Hindlimb muscle (tissue), 1 donor: ENCODE results near the gene GSS. TPM values are rescaled to one million over a fixed set of nuclear protein-coding genes. Genes with fewer than 3 reads are reported as not detected.

ENCODE experiments used
- DNase-seq: peaks from one replicate; pipeline ENCODE4 v3.0.0-alpha.2; 2013
- polyA plus RNA-seq: library from polyadenylated mRNA; unstranded; fragments of 120-200 nt; gene quantifications from one replicate; pipeline ENCODE4 v1.2.1, GENCODE V29; 2013; ENCODE audit not compliant: insufficient read length

The GSS gene
- polyA plus RNA-seq, 1 donor = 25.5 TPM

DNA sequence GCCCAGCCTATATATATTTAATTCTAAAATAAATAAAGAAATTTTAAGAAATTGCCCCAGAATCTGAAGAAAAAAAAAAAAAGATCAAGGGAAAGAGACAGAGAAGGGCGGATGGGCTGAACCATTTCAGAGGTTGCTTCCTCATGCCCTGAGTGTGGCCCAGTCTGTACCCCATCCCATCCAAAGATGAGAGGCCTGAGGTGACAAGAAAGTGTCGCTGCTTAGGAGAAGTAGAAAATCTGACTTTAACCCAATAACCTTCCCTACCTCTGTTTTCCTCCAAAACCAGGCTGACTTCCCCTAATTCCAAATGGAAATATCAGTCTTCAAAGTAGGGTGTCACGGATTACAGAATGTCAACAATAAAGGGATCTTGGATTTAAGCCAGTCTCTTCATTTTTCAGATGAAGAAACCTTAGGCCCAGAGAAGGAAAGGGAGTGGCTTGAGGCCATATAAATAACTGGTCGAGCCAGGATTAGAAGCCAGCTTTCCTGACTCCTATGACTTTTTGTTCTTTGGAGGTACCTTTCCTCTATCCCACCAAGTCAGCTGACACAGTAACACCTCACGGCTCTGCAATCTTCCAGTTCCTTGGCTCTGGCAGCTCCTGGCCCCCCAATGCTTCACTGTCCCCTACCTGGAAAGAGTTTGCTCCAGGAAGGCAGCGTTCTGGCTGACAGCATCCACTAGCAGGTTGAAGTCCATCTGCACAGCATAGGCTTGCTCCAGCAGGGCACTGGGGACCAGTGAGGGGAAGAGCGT, 10.1 kb downstream of the GSS start:
- no peak for DNase-seq

DNA sequence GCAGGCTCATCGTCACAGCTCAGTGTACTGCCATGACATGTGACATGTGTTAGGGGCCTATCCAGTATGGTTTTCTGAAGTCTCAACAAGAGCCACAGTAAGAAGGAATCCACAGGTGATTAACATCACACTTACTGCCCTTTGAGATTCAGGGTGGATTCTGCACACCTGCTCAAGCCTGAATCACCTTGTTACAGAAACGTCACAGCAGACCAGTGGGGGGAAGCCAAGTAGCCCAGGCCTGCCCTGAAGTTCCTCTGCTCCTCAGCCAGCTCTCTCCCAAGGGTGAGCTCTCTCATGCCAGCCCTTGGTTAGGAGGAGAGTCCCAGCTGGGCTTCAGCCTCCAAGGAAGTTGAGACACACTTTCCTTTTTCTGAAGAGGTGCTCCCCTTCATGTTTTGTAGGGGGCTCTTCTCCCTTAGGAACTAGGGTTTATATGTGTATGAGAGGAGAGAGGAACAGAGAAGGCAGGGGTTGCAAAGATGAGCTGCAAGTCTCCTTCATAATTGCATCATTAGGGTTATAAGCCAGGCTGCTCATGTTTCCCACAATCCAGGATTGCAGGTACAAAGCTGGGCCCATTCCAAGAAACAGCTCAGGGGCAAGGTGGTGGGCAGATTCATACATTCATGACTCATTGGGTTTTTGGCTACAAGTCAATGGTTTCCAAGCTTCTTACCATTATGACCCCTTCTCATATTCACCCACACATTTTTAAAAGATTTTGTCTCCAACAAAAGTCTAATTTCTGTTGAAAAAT, 11.6 kb downstream of the GSS start:
- DNase-seq = no peak

DNA sequence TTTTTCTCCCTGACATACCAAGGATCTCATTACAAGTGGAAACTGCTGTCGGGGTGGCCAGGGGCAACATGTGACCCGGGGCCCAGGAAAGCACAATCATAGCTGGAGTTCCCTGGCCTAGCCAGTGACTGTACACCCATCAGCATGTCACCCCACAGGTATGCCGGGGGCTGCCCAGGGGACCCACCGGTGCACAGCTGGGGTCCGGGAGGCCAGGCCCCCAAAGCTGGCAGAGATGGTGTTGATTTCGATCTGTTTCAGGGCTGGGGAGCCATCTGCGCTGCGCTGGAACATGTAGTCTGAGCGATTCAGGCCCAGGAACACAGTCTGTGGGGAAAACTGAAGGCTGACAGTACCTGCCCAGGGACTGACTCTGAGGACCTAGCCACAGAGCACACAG, 13.3 kb downstream of the GSS start:
- DNase-seq = no peak

DNA sequence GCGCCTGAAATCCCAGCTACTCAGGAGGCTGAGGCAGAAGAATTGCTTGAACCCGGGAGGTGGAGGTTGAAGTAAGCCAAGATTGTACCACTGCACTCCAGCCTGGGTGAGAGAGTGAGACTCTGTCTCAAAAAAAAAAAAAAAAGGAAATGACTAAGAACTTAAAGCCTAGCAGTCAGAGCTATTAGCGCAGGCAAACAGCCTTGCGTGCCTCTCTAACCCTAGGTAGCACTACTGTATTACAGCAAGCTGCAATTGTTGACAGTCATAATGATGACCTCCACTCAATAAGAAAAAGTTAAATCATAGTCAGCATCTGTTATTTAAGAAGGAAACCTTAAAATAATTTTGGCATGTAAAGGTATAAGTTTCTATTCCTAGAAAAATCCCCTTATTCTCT, 14.4 kb downstream of the GSS start:
- no peak for DNase-seq

DNA sequence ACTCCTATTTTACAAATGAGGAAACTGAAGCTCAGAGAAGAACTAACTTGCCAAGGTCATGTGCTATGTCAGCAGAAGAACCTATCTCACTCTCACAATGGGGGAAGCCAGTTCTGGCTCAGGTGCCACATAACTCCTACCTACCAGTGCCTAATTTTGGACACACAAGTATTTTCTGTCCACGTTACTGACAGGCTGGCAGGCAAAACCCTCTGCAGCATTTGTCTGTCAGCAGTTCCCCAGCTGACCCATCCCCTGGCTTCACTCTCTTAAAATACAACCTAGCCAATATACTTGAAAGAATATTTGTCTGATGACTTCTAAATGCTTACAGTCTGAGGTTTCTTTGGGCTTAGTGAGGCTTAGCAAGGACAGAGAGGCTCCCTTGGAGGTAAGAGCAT, 15.5 kb downstream of the GSS start:
- DNase-seq = no peak

DNA sequence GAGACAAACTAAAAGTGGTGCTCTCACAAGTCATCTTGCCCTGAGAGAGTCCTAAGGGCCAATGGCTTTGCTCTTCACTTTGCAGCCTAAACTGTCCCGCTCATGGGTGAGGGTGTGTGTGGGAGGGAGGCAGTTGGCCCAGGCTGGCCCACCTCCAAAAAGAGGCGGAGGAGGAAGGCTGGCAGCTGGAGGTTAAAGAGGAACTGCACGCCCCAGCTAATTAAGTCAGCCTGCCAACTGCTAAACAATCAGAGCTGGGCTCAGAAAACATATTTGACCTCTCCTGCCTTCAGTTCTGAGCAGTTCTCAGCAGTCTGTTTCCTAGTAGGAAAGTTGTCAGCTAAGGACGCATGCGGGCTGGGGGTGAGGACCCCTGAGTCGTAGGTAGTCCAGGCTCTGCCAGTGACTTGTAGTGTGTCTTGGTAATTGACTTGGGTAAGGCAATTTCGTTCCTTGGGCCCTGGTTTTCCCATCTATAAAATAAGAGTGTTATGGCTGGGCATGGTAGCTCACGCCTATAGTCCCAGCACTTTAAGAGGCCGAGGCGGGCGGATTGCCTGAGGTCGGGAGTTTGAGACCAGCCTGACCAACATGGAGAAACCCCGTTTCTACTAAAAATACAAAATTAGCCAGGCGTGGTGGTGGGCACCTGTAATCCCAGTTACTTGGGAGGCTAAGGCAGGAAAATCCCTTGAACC, 17.0 kb downstream of the GSS start:
- DNase-seq = peak; percentile 48

DNA sequence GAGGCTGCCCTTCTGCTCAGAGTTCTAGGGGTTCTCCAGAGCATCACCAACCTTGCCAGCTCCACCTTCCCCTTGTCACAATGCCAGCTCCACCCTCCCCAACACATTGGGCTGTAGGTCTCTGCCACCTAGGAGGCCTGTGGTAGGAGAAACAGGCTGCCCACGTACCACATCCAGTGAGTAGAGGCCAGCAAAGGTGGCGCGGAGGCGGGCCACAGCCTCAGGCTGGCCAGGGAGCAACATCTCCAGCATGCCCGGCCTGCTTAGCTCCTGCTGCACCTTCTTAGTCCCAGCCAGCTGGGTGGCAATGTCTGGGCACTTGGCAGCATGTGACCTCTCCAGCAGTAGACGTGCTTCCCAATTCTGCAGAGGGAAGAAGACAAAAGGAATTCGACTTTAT, 23.8 kb downstream of the GSS start:
- no peak for DNase-seq

DNA sequence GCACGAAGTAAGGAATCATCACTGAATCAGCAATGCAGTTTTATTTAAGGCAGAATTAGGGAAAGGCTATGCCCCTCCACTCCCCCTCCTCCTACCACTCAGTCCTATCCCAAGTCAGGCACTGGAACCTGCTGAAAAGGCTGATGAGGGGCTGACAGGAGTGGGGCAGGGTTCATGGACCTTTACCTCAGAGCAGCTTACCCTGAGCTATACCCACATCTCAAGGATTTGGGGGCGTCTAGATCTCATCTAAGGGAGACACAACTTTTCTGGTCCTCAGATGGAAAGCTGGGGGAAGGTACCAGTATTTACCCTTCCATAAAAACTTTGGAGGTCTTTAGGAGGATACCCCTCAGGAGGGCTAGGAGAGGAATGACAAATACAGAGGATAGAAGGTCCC, 27.2 kb downstream of the GSS start:
- no peak for DNase-seq

DNA sequence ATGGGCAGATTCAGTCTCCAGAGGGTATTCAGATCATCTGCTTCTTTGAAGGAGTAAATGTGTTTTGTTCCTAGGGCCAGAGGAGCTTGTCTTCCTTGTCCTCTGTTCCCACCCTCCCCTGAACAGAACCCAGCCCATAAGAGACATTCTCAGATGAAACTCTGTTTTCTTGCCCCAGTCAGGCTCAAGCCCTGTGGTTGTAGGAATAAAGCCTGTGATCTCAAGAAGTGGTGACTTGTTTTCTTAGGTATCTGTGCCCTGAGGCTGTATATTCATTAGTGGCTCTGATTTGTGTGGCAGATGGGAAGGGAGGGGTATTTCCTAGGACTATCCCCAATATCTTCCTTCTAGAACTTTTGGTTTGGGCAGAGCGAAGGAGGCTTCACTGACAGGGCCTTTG, 27.9 kb downstream of the GSS start:
- no peak for DNase-seq

DNA sequence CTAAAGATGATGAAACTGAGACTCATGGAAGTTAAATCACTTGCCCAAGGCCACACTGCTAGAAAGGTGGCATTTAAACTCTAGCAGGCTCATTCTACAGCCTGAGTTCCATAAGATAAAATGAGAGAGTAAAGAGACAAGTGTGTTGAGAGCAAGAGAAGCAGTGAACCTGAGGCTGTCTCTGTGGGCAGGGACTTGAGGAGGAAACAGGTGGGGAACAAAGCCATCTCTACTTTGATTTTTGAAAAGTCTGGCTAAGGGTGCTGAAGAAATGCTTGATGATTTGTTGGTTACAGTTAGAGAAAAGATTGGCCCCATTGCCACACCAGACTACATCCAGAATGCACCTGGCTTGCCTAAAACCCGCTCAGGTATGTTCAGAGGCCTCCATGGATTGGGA, 29.0 kb downstream of the GSS start:
- DNase-seq = no peak

DNA sequence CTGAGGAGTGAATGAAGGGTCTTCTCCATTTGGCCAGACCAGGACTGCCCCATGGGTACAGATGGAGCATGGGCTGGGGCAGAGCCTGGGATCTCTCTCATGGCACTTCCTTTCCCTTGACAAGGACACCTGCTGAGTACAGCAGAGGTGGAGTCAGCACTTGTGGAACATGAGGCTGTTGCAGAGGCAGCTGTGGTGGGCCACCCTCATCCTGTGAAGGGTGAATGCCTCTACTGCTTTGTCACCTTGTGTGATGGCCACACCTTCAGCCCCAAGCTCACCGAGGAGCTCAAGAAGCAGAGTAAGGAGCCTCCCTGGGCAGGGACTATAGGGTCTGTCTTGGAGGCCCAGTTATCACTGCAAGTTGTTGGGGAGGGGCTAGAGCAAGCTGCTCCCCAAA, 29.6 kb downstream of the GSS start:
- no peak for DNase-seq

DNA sequence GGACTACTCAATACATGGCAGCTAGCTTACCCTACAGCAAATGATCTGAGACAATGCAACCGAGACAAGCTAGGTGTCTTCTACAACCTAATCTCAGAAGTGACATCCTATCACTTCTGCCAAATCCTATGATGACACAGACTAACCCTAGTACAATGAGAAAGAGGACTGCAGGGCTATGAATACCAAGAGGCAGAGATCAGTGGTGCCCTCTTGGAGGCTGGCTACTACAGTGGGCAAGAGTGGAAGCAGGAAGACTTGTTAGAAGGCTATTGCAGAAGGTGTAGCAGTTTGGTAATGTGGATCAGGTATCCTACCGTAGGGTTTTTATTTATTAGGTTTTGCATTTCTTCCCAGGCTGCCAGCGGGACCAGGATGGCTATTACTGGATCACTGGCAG, 30.3 kb downstream of the GSS start:
- DNase-seq = no peak

DNA sequence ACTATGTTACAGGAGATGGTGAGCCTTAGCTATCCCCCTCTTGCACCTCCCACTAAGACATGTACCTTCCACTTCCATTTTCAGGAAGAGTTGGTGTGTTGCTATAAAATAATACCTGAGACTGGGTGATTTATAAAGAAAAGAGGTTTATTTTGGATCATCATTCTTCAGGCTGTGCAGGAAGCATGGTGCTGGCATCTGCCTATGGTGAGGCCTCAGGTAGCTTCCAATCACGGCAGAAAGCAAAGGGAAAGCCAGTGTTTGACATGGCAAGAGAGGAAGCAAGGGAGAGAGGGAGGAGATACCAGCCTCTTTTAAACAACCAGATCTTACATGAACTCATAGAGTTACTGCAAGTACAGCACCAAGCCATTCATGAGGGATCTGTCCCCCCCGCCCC, 32.2 kb downstream of the GSS start:
- no peak for DNase-seq

DNA sequence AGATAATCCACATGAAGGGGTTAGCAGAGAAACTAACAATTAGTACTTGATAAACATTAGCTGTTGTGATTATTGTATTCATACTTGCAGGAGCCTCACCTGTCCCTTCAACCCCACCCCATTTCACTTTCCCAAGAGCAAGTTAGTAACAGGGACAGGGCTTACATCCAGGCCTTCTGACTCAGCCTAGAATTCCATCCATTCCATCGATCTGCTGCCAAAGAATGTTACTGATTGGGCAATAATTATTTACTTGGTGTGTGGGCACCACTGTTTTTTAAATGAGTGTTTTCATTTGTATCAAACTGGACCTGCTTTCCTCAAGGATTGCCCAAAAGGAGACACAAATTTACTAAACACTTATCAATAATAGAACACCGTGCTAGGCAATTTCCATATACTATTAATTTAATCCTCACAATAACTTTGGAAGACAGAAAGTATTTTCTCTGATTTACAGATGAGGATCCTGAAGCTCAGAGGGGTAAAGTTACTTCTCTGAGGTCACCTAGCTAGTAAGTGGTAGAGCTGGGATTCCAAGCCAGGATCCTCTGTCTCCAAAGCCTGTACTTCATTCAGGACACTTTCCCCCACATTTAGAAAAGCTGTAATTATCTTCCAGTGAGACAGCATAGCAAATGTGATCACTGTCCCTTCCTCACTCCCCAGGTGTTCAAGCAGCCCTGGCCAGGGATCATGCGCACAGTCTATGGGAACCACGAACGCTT, 32.8 kb downstream of the GSS start:
- DNase-seq = no peak

DNA sequence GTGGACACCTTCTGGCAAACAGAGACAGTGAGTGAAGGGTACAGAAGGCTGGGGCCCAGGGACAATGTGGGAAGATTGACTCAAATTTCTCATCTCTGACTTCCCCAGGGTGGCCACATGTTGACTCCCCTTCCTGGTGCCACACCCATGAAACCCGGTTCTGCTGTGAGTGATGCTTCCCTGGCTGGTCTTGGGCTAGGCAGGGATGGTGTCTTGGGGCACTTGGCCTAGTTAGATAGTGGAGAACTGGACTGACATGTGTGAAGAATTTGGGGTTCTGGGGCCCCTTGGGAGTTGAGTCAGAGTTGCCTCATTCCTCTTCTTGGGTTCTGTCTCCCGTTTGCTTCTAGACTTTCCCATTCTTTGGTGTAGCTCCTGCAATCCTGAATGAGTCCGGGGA, 34.2 kb downstream of the GSS start:
- DNase-seq = no peak

DNA sequence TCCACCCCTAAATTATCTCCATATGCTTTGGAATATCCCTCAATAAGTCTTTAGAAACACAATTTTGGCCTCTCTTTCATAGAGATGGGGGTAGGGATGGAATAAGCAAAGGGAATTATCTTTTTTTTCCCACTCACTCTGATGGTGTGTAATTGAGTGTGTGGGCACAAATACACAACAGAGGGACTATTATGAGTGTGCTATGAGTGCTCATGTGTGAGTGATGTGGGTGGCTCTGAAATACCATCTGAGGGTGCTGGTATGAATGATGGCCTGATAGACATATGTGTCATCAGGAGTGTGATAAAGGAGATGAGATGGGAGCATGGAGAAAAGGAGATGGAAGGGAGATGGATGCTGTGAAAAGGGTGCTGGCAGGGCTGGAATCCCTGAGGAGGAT, 35.6 kb downstream of the GSS start:
- no peak for DNase-seq

DNA sequence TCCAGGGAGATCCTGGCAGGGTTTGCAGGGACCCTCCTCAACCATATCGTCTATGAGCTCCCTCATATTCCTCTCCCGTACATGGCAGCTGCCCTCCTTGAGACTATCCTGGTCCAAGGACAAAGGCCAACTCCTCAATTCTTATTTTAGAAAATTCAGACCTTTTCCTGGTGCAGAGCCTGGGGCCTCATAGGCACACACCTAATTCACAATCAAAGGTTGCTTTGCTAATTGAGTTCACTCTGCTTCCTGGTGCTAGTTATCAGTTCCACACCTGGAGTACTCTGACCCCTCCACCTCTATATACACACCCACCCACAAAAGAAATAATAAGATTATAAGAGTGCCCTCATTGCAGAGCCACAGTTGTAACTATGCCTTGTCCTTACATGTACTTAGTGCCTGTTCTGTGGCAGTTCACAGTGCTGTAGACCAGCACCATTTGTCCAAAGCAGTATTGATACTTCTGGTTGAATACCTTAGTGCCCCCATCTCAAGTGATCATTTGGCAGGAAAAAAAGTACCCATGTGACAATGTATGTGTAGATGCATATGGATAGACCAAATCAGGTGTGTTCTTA, 38.7 kb downstream of the GSS start:
- no peak for DNase-seq

DNA sequence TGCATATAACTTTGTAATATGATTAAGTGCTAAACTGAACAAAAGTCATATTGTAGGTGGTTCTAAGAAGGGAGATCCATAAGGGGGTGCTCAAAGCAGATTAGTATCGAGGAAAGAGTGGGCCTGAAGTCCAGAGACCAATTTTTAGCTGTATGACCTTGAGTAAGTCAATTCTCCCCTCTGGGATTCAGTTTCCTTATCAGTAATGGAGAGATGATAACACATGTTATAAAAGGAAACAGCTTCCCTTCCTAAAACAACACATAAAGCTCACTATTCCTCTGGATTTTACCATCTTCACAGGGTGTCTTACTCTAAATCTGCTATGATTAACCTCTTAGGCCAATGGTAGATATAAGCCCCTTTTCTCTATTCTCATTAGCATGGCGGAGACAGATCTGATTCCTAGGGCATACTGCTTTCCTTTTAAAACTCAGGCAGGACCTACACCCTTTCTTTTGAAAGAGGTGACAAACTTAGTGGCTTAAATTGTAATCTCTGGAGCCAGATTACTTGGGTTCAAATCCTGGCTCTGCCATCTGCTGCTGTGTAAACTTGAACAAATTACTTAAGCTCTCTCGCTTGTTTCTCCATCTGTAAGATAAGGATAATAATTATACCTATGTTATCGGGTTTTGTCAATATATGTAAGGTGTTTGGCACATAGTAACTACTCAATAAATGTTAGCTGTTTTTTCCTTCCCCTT, 39.7 kb downstream of the GSS start:
- no peak for DNase-seq

DNA sequence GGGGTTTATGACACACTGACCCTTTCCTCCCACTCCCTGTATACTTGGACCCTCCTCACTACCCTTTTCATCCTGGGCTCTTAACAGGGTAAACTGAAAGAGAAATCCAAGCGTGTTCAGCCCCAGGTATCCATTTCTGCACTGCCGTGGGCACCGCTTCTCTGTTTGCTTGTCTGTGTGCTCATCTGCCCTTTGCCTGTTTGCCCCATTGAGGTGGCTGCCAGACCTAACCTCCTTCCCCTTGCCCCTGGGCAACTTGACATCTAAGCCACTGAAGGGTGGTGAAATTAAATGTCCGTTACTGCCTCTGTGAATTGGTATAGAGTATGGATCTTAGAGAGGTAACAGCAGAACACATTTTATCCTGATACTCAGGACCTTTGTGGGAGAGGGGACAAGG, 40.5 kb downstream of the GSS start:
- DNase-seq = no peak

DNA sequence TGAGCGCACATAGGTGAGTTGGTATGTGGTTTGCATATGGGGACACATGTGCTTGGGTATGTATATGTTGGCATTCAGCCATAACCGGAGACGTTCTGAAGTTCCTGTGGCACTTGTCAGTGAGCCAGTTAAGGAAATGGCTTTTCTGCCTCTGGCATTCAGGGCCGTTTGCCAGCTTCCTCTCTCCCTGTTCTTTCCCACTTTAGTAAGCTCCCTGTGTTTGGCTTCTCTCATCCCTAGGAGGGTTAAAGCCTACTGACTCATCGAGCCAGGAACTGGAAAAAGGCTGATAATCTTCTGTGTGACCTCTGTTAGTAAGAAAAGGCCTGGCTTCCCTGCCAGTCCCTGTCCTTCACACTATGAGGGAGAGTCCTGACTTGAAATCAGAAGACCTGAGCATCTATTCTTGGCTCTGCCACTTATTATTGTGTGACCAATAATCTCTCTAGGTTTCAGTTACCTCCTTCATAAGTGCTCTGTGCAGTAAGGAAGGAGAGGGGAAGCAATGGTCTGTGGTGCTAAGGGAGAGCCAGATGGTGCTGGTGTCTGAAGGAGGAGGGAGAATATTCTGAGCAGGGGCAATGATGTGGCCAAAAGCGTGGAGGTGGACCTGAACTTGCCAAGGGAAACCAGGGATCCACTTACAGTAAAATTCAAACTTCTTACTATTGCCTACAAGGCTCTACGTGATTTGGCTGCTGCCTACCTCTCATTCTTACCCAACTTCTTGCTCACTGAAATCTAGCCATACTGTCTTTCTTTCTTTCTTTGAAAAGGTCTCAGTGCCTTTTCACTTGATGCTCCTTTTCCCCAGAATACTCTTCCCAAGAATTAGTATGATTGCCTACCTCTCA, 47.8 kb downstream of the GSS start:
- peak; percentile 11 for DNase-seq

DNA sequence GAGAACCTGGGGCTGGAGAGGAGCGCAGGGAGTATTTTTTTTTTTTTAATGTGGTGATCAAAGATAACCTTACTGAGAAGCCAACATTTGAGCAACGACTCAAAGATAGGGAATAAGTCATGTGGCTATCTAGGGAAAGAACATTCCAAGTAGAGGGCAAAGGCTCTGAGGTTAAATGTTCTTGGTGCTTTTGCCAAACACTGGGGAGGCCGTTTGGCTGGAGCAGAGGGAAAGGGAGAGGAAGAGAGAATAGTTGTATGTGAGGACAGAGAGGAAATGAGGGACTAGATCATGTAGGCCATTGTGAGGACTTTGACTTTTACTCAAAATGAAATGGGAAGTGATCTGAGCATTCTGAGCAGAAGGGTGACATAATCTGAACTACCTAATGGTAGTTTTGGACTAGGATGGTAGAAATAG, 51.4 kb downstream of the GSS start:
- DNase-seq = no peak
